Measurements from ENCODE around the gene ZDHHC13. TPM values are rescaled to one million over a fixed set of nuclear protein-coding genes. Genes with fewer than 3 reads are reported as not detected.

ZDHHC13 gene, protein sequence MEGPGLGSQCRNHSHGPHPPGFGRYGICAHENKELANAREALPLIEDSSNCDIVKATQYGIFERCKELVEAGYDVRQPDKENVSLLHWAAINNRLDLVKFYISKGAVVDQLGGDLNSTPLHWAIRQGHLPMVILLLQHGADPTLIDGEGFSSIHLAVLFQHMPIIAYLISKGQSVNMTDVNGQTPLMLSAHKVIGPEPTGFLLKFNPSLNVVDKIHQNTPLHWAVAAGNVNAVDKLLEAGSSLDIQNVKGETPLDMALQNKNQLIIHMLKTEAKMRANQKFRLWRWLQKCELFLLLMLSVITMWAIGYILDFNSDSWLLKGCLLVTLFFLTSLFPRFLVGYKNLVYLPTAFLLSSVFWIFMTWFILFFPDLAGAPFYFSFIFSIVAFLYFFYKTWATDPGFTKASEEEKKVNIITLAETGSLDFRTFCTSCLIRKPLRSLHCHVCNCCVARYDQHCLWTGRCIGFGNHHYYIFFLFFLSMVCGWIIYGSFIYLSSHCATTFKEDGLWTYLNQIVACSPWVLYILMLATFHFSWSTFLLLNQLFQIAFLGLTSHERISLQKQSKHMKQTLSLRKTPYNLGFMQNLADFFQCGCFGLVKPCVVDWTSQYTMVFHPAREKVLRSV
- 18.8 and 18.9 TPM in 2 replicates for total RNA-seq

DNA sequence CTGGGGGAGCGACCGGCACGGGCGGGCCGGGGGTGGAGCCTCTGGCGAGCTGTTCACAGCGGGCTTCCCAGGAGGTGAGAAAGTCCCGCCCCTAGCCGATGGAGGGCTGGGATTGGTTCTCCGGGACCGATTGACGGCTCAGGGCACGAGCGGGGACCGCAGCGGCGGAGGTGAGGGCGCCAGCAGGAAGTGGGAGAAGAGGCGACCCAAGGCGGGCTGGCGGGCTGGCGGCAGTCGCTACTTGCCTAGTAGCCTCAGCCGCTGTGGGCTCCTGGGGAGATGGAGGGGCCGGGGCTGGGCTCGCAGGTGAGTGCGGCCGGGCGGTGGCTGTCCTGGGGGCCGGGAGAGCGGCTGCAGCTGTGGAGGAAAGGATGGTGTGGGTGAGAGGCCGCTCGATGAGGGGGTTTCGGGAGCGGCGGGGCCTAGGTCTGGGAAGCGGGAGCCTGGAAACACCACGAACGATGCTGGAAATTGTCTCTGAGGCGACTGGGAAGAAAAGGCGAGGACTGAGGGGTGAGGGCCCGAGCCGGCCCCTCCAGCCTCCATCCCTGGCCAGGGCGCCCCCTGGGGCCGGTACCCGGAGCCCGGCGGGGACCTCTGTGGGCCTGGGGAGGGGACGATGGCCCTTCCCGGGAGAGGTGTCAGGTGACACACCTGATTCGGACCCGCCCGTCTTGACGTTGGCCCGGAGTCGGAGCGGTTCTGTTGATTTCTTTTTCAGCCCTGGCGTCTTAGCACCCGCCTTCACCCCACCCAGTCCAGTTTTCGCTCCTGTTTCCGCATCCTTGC is at the start of gene ZDHHC13:
ZDHHC13 (plus strand) TSS at position 198 of the 789 bp plus-strand sequence; CDS start at position 280, 82 bp downstream.

DNA sequence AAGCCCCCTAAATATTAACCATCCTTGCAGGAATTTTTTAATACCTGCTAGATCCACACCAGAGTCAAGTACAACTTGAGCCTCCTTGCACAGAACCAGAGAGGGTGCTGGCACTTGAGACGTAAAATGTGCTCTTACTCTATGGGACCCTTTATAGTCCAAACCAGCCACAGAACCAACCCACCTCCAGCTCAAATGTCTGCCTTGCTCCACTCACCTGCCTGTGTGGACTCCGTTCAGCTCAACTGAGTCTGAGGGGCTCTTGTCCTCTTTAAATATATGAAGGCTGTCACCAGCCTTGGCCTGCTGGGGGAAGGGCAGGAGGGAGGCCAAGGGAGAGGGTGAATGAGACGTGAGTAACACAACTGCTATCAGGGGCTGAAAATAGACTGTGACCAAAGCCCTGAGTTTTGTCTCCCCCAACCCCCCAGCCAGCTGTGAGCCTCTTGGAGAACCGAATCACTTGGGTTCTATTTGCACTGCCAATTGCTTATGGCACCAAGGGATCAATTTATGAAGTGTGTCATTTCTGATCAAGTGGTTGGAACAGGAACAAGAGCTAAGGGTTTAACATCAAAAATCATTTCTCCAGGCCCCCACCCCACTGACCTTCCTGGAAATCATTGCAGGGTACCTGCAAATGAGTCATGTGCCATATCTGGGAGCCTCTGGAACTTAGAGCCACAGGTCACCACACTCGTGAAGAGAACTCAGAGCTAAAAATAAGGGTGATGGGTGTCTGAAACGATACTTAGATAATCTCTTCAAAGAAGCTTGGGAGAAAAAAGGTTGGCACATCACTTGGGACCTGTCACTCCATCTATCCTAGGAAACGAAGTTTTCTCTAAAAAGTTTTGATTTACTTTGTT is 85.0 kb downstream of the ZDHHC13 start, which contains the start of gene CSRP3:
CSRP3 (minus strand) TSS at position 247 of the 869 bp plus-strand sequence. CDS start 9,535 bp downstream, outside the sequence.

Other genes starting within 250 kb of the ZDHHC13 start
- gene MRGPRX1, start 177.8 kb upstream of the ZDHHC13 start, total RNA-seq: not detected in 2 replicates
- not detected in 2 replicates for gene MRGPRX2, start 56.5 kb upstream of the ZDHHC13 start, total RNA-seq
- gene CSRP3, start 84.8 kb downstream of the ZDHHC13 start, total RNA-seq: not detected in 2 replicates
- 0.26 and 0.33 TPM in 2 replicates for gene E2F8, start 123.8 kb downstream of the ZDHHC13 start, total RNA-seq